Measurements from ENCODE around the gene EIF5B.

The EIF5B gene

GRCh38 chr2:99401841-99402240, 64.7 kb downstream of the EIF5B start:
- POLR2A ChIA-PET, result no interaction called here
- DNase-seq (ENCODE audit: extremely low spot score), result no peak
- TF ChIP-seq FOXM1 (IDR thresholded peaks at IDR 0.05; ENCODE audit: borderline replicate concordance) (no peak), ZNF384 (IDR thresholded peaks at IDR 0.05) (no peak), L3MBTL2 (conservative IDR thresholded peaks at IDR 0.05) (no peak), SUZ12 (IDR thresholded peaks at IDR 0.05) (no peak), HDGF (IDR thresholded peaks at IDR 0.05; ENCODE audit: borderline replicate concordance) (no peak), SP1 (IDR thresholded peaks at IDR 0.05) (no peak), PKNOX1 (IDR thresholded peaks at IDR 0.05) (no peak)
- CTCF ChIA-PET, result no interaction called here

GRCh38 chr2:99403084-99403483, 65.9 kb downstream of the EIF5B start:
- no peak for DNase-seq (ENCODE audit: extremely low spot score)
- ChIA-PET CTCF (no interaction called here), POLR2A (interaction anchor here (1.4 kb wide), 1 partner anchor 67 kb away, joined by 4 read pairs; the partner anchor contains the start of gene TXNDC9)
- TF ChIP-seq FOXA1 (IDR thresholded peaks at IDR 0.05) (no peak), HDGF (IDR thresholded peaks at IDR 0.05; ENCODE audit: borderline replicate concordance) (no peak), FOXM1 (IDR thresholded peaks at IDR 0.05; ENCODE audit: borderline replicate concordance) (no peak), NFRKB (IDR thresholded peaks at IDR 0.05) (no peak), LEF1 (IDR thresholded peaks at IDR 0.05; ENCODE audit: borderline replicate concordance) (no peak), ZNF384 (IDR thresholded peaks at IDR 0.05) (no peak), PKNOX1 (IDR thresholded peaks at IDR 0.05) (no peak), FOXK2 (IDR thresholded peaks at IDR 0.05) (no peak), SP1 (IDR thresholded peaks at IDR 0.05) (no peak), ELF4 (IDR thresholded peaks at IDR 0.05) (no peak)

GRCh38 chr2:99403524-99403923, 66.3 kb downstream of the EIF5B start:
- TF ChIP-seq ARNT (IDR thresholded peaks at IDR 0.05), result no peak
- no peak for TF ChIP-seq TARDBP (IDR thresholded peaks at IDR 0.05)
- TF ChIP-seq FOXM1 (IDR thresholded peaks at IDR 0.05; ENCODE audit: borderline replicate concordance), result no peak
- TF ChIP-seq ELF4 (IDR thresholded peaks at IDR 0.05), result no peak
- no peak for TF ChIP-seq LEF1 (IDR thresholded peaks at IDR 0.05; ENCODE audit: borderline replicate concordance)
- no peak for TF ChIP-seq L3MBTL2 (conservative IDR thresholded peaks at IDR 0.05)
- TF ChIP-seq HDGF (IDR thresholded peaks at IDR 0.05; ENCODE audit: borderline replicate concordance), result no peak
- no peak for TF ChIP-seq ZNF384 (IDR thresholded peaks at IDR 0.05)
- no peak for TF ChIP-seq PKNOX1 (IDR thresholded peaks at IDR 0.05)
- TF ChIP-seq FOXA1 (IDR thresholded peaks at IDR 0.05), result no peak
- TF ChIP-seq SUZ12 (IDR thresholded peaks at IDR 0.05), result no peak
- TF ChIP-seq CTBP1 (IDR thresholded peaks at IDR 0.05; ENCODE audit: borderline replicate concordance), result no peak
- no peak for TF ChIP-seq SP1 (IDR thresholded peaks at IDR 0.05)
- no peak for TF ChIP-seq BHLHE40 (IDR thresholded peaks at IDR 0.05; ENCODE audit: borderline replicate concordance)
- TF ChIP-seq NFRKB (IDR thresholded peaks at IDR 0.05), result no peak
- no peak for TF ChIP-seq FOXK2 (IDR thresholded peaks at IDR 0.05)
- ChIA-PET CTCF (no interaction called here), POLR2A (interaction anchor here (1.4 kb wide), 1 partner anchor 67 kb away, joined by 4 read pairs; the partner anchor contains the start of gene TXNDC9)
- no peak for DNase-seq (ENCODE audit: extremely low spot score)

- no peak for DNase-seq (ENCODE audit: extremely low spot score)
- TF ChIP-seq BHLHE40 (IDR thresholded peaks at IDR 0.05; ENCODE audit: borderline replicate concordance), result no peak
- no peak for TF ChIP-seq NFRKB (IDR thresholded peaks at IDR 0.05)
- TF ChIP-seq TARDBP (IDR thresholded peaks at IDR 0.05), result no peak
- TF ChIP-seq ZNF384 (IDR thresholded peaks at IDR 0.05), result no peak
- TF ChIP-seq CTBP1 (IDR thresholded peaks at IDR 0.05; ENCODE audit: borderline replicate concordance), result no peak
- no peak for TF ChIP-seq LEF1 (IDR thresholded peaks at IDR 0.05; ENCODE audit: borderline replicate concordance)
- no peak for TF ChIP-seq ELF4 (IDR thresholded peaks at IDR 0.05)
- no peak for TF ChIP-seq SUZ12 (IDR thresholded peaks at IDR 0.05)
- no peak for TF ChIP-seq L3MBTL2 (conservative IDR thresholded peaks at IDR 0.05)
- TF ChIP-seq ARNT (IDR thresholded peaks at IDR 0.05), result no peak
- TF ChIP-seq FOXK2 (IDR thresholded peaks at IDR 0.05), result no peak
- ChIA-PET CTCF (no interaction called here), POLR2A (interaction anchor here (1.4 kb wide), 1 partner anchor 68 kb away, joined by 4 read pairs; the partner anchor contains the start of gene TXNDC9)
Observed at GRCh38 chr2:99404039-99404796, 67.0 kb downstream of the EIF5B start.

GRCh38 chr2:99404797-99405669, 67.8 kb downstream of the EIF5B start:
- DNase-seq (ENCODE audit: extremely low spot score), result no peak
- TF ChIP-seq ELF4 (IDR thresholded peaks at IDR 0.05) (no peak), CTBP1 (IDR thresholded peaks at IDR 0.05; ENCODE audit: borderline replicate concordance) (no peak), FOXK2 (IDR thresholded peaks at IDR 0.05) (no peak), L3MBTL2 (conservative IDR thresholded peaks at IDR 0.05) (no peak), FOXA1 (IDR thresholded peaks at IDR 0.05) (no peak), PKNOX1 (IDR thresholded peaks at IDR 0.05) (no peak), ZNF384 (IDR thresholded peaks at IDR 0.05) (no peak), ARNT (IDR thresholded peaks at IDR 0.05) (no peak)
- POLR2A ChIA-PET, result no interaction called here

More at GRCh38 chr2:99404797-99405669, 67.8 kb downstream of the EIF5B start:
- CTCF ChIA-PET, result no interaction called here
